ENCODE results near the gene MCCD1. TPM values are rescaled to one million over a fixed set of nuclear protein-coding genes. Genes with fewer than 3 reads are reported as not detected.

The MCCD1 gene
- total and polyA plus RNA-seq, 2 experiments from 2014 or later: not detected

DNA sequence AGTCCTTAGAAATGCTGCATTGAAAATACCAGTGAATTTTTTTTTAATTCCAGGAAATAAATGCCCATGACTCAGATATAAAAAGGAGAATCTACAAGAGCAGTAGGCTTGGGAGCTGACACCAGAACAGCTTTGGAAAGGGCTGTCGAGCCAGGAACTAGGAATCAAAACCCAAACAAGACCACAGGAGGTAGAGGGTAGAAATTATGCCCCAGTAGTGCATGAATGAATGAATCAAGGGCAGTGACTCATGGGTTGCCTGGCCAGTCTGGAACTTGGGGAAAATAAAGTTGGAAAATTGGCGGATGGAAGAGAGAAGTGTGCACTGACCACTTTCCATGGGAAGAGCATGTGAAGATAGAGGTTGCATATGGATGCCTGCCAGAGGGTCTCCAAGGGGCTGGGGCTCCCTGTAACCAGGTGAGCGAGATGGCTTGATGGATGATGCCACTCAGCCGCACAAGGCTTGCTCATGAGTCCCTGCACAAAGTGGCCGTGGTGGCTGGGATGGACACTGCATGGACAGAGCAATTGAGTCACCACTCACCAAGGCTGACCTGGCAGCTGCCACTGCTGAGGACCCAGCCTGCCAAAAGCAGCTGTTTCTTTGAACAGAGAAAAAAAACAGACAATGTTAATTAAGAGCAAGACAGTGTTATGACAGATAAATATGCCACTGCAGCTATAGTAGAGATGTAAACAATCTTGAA, 15.2 kb upstream of the MCCD1 start:
- H3K4me2 ChIP-seq: no peak overlapping the region
- H3K27ac Mint-ChIP-seq: no peak overlapping the region
- H3K27me3 Mint-ChIP-seq (ENCODE audit: insufficient read depth, low read depth, poor library complexity): peaks cover 2% of the 10 kb centered on the region

DNA sequence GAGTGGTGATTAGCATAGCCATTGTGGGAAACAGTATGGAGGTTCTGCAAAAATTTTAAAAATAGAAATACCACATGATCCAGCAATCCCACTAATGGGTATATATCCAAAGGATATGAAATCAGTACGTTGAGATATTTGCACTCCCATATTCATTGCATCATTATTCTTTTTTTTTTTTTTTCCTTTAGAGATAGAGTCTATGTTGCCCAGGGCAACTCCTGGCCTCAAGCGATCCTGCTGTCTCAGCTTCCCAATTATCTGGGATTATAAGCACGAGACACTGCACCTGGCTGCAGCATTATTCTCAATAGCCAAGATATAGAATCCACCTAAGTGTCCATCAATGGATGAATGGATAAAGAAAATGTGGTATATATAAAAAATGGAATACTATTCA, 6.9 kb upstream of the MCCD1 start:
- H3K36me3 Mint-ChIP-seq (ENCODE audit: low read depth): no peaks in the 10 kb centered on the region
- Histone ChIP-seq H3K36me3 (ENCODE audit: insufficient read depth) (no peaks in the 10 kb centered on the region), H3K9me2 (ENCODE audit: insufficient read depth) (no peaks in the 10 kb centered on the region), H3K4me2 (no peak overlapping the region), H3K27ac (ENCODE audit: low read depth) (no peak overlapping the region), H3K79me2 (replicated peaks; ENCODE audit: insufficient read depth) (no peaks in the 10 kb centered on the region), H3K4me1 (ENCODE audit: insufficient read depth) (no peaks in the 10 kb centered on the region), H3K4me3 (no peak overlapping the region), H2AFZ (no peak overlapping the region), H3F3A (replicated peaks; ENCODE audit: low read depth) (no peaks in the 10 kb centered on the region; the same call in 1 of the 2 replicates), H4K20me1 (replicated peaks; ENCODE audit: insufficient read depth) (no peaks in the 10 kb centered on the region), H3K27me3 (ENCODE audit: insufficient read depth) (no peaks in the 10 kb centered on the region)
- no peaks in the 10 kb centered on the region; the same call in 2 of the 3 replicates for H3K4me1 Mint-ChIP-seq
- H3K27me3 Mint-ChIP-seq (ENCODE audit: insufficient read depth, low read depth, poor library complexity): peaks cover 6% of the 10 kb centered on the region
- peaks cover 3% of the 10 kb centered on the region; the same call in 1 of the 3 replicates for H3K9me3 Mint-ChIP-seq
- DNase-seq (ENCODE audit: low spot score) (no peak), ATAC-seq (no peak)
- no peak overlapping the region for H3K27ac Mint-ChIP-seq
- H3K4me3 Mint-ChIP-seq: no peak overlapping the region
- TF ChIP-seq, protein P1, sequence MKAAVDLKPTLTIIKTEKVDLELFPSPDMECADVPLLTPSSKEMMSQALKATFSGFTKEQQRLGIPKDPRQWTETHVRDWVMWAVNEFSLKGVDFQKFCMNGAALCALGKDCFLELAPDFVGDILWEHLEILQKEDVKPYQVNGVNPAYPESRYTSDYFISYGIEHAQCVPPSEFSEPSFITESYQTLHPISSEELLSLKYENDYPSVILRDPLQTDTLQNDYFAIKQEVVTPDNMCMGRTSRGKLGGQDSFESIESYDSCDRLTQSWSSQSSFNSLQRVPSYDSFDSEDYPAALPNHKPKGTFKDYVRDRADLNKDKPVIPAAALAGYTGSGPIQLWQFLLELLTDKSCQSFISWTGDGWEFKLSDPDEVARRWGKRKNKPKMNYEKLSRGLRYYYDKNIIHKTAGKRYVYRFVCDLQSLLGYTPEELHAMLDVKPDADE (IDR thresholded peaks at IDR 0.05): no peak
- TF ChIP-seq ZNF331 (CRISPR knock-in tag; IDR thresholded peaks at IDR 0.05; ENCODE audit: low read depth) (no peak), JUNB (IDR thresholded peaks at IDR 0.05; ENCODE audit: unreplicated experiment) (no peak), ZNF114 (CRISPR knock-in tag; IDR thresholded peaks at IDR 0.05) (no peak), POLR2AphosphoS5 (IDR thresholded peaks at IDR 0.05; ENCODE audit: low read depth) (no peak), NANOG (IDR thresholded peaks at IDR 0.05; ENCODE audit: borderline replicate concordance) (no peak), CREB1 (CRISPR knock-in tag; IDR thresholded peaks at IDR 0.05; ENCODE audit: low read depth) (no peak), STAT1 (IDR thresholded peaks at IDR 0.05; ENCODE audit: unreplicated experiment) (no peak), EZH2 (IDR thresholded peaks at IDR 0.05; ENCODE audit: low read depth, unreplicated experiment) (no peak)
- TF ChIP-seq, protein P2, sequence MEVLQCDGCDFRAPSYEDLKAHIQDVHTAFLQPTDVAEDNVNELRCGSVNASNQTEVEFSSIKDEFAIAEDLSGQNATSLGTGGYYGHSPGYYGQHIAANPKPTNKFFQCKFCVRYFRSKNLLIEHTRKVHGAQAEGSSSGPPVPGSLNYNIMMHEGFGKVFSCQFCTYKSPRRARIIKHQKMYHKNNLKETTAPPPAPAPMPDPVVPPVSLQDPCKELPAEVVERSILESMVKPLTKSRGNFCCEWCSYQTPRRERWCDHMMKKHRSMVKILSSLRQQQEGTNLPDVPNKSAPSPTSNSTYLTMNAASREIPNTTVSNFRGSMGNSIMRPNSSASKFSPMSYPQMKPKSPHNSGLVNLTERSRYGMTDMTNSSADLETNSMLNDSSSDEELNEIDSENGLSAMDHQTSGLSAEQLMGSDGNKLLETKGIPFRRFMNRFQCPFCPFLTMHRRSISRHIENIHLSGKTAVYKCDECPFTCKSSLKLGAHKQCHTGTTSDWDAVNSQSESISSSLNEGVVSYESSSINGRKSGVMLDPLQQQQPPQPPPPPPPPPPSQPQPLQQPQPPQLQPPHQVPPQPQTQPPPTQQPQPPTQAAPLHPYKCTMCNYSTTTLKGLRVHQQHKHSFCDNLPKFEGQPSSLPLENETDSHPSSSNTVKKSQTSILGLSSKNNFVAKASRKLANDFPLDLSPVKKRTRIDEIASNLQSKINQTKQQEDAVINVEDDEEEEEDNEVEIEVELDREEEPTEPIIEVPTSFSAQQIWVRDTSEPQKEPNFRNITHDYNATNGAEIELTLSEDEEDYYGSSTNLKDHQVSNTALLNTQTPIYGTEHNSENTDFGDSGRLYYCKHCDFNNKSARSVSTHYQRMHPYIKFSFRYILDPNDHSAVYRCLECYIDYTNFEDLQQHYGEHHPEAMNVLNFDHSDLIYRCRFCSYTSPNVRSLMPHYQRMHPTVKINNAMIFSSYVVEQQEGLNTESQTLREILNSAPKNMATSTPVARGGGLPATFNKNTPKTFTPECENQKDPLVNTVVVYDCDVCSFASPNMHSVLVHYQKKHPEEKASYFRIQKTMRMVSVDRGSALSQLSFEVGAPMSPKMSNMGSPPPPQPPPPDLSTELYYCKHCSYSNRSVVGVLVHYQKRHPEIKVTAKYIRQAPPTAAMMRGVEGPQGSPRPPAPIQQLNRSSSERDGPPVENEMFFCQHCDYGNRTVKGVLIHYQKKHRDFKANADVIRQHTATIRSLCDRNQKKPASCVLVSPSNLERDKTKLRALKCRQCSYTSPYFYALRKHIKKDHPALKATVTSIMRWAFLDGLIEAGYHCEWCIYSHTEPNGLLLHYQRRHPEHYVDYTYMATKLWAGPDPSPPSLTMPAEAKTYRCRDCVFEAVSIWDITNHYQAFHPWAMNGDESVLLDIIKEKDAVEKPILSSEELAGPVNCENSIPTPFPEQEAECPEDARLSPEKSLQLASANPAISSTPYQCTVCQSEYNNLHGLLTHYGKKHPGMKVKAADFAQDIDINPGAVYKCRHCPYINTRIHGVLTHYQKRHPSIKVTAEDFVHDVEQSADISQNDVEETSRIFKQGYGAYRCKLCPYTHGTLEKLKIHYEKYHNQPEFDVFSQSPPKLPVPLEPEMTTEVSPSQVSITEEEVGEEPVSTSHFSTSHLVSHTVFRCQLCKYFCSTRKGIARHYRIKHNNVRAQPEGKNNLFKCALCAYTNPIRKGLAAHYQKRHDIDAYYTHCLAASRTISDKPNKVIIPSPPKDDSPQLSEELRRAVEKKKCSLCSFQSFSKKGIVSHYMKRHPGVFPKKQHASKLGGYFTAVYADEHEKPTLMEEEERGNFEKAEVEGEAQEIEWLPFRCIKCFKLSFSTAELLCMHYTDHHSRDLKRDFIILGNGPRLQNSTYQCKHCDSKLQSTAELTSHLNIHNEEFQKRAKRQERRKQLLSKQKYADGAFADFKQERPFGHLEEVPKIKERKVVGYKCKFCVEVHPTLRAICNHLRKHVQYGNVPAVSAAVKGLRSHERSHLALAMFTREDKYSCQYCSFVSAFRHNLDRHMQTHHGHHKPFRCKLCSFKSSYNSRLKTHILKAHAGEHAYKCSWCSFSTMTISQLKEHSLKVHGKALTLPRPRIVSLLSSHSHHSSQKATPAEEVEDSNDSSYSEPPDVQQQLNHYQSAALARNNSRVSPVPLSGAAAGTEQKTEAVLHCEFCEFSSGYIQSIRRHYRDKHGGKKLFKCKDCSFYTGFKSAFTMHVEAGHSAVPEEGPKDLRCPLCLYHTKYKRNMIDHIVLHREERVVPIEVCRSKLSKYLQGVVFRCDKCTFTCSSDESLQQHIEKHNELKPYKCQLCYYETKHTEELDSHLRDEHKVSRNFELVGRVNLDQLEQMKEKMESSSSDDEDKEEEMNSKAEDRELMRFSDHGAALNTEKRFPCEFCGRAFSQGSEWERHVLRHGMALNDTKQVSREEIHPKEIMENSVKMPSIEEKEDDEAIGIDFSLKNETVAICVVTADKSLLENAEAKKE (CRISPR knock-in tag; IDR thresholded peaks at IDR 0.05): no peak
- TF ChIP-seq, protein P3, sequence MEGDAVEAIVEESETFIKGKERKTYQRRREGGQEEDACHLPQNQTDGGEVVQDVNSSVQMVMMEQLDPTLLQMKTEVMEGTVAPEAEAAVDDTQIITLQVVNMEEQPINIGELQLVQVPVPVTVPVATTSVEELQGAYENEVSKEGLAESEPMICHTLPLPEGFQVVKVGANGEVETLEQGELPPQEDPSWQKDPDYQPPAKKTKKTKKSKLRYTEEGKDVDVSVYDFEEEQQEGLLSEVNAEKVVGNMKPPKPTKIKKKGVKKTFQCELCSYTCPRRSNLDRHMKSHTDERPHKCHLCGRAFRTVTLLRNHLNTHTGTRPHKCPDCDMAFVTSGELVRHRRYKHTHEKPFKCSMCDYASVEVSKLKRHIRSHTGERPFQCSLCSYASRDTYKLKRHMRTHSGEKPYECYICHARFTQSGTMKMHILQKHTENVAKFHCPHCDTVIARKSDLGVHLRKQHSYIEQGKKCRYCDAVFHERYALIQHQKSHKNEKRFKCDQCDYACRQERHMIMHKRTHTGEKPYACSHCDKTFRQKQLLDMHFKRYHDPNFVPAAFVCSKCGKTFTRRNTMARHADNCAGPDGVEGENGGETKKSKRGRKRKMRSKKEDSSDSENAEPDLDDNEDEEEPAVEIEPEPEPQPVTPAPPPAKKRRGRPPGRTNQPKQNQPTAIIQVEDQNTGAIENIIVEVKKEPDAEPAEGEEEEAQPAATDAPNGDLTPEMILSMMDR (conservative IDR thresholded peaks at IDR 0.05; ENCODE audit: low read depth in 2 of 2): no peak

More for the DNA sequence above, 15.2 kb upstream of the MCCD1 start:
- no peaks in the 10 kb centered on the region for H3F3A ChIP-seq (replicated peaks; ENCODE audit: low read depth)
- no peaks in the 10 kb centered on the region for H4K20me1 ChIP-seq (replicated peaks; ENCODE audit: insufficient read depth)
- no peaks in the 10 kb centered on the region for H3K9me2 ChIP-seq (ENCODE audit: insufficient read depth)
- Mint-ChIP-seq H3K36me3 (ENCODE audit: low read depth) (peaks cover 23% of the 10 kb centered on the region), H3K4me1 (no peaks in the 10 kb centered on the region), H3K4me3 (no peak overlapping the region), H3K9me3 (no peaks in the 10 kb centered on the region; the same call in 1 of the 3 replicates)
- H3K4me3 ChIP-seq: no peak overlapping the region
- H3K27ac ChIP-seq (ENCODE audit: low read depth): no peak overlapping the region
- ATAC-seq (no peak), DNase-seq (ENCODE audit: low spot score) (no peak)
- no peaks in the 10 kb centered on the region for H3K4me1 ChIP-seq (ENCODE audit: insufficient read depth)
- H3K36me3 ChIP-seq (ENCODE audit: insufficient read depth): no peaks in the 10 kb centered on the region
- no peaks in the 10 kb centered on the region for H3K79me2 ChIP-seq (replicated peaks; ENCODE audit: insufficient read depth)
- H2AFZ ChIP-seq: no peak overlapping the region
- H3K27me3 ChIP-seq (ENCODE audit: insufficient read depth): no peaks in the 10 kb centered on the region
- TF ChIP-seq EZH2phosphoT487 (IDR thresholded peaks at IDR 0.05; ENCODE audit: unreplicated experiment) (no peak), STAT1 (IDR thresholded peaks at IDR 0.05; ENCODE audit: unreplicated experiment) (no peak), ZNF331 (CRISPR knock-in tag; IDR thresholded peaks at IDR 0.05; ENCODE audit: low read depth) (no peak)

Data from GM23338 (cell line).